HepG2 (cell line): Measurements from ENCODE around the gene SSNA1. TPM values are rescaled to one million over a fixed set of nuclear protein-coding genes. Genes with fewer than 3 reads are reported as not detected.

Experiments used
- ARNTL ChIP-seq: sonication (generic); formaldehyde crosslinking; IDR thresholded peaks from 2 replicates; pipeline ENCODE4 v1.4.0; 2020; ENCODE audit warnings: mild to moderate bottlenecking, missing genetic modification reagents
- ATF7-NPFF ChIP-seq: sonication (generic); formaldehyde crosslinking; IDR thresholded peaks from 2 replicates; pipeline ENCODE4 v1.8.1; 2023; ENCODE audit warnings: mild to moderate bottlenecking, low read depth, missing genetic modification reagents, moderate library complexity
- CBX1 ChIP-seq: IDR thresholded peaks from one replicate; pipeline ENCODE4 v1.6.1; 2016; ENCODE audit warnings: antibody characterized with exemption, low read depth
- DR1 ChIP-seq: sonication (generic); formaldehyde crosslinking; IDR thresholded peaks from 2 replicates; pipeline ENCODE4 v1.8.0; 2021; ENCODE audit warnings: mild to moderate bottlenecking, missing genetic modification reagents, inconsistent platforms
- ELF3 ChIP-seq: IDR thresholded peaks from 2 replicates; pipeline ENCODE4 v1.6.1; 2016; ENCODE audit warnings: missing genetic modification reagents, missing compliant biosample characterization
- FOXA1 ChIP-seq, 2 experiments: fragments of 450-650 bp in 1 of 2; sonication (generic) in 1 of 2; formaldehyde crosslinking in 1 of 2; IDR thresholded peaks; 2 replicates each; pipeline versions ENCODE4 v1.4.0 to v1.6.1; 2016 to 2020; ENCODE audit warnings: missing genetic modification reagents in 1 of 2
- HNF4G ChIP-seq, 2 experiments: sonication (generic) in 1 of 2; formaldehyde crosslinking in 1 of 2; IDR thresholded peaks; 2 replicates each; pipeline versions ENCODE4 v1.4.0 to v1.6.1; 2011 to 2020; ENCODE audit warnings: borderline replicate concordance in 2 of 2, low read depth in 2 of 2, mild to moderate bottlenecking in 2 of 2, low read length in 1 of 2, missing genetic modification reagents in 1 of 2, moderate library complexity in 1 of 2
- KLF15 ChIP-seq: sonication (generic); formaldehyde crosslinking; IDR thresholded peaks from 2 replicates; pipeline ENCODE4 v1.8.1; 2023; ENCODE audit warnings: borderline replicate concordance, mild to moderate bottlenecking, inconsistent platforms, missing genetic modification reagents, mixed read lengths
- SMAD3 ChIP-seq: sonication (generic); formaldehyde crosslinking; IDR thresholded peaks from 2 replicates; pipeline ENCODE4 v1.4.0; 2020; ENCODE audit warnings: missing genetic modification reagents
- SP2 ChIP-seq: sonication (generic); formaldehyde crosslinking; IDR thresholded peaks from 2 replicates; pipeline ENCODE4 v1.5.1; 2020; ENCODE audit warnings: mild to moderate bottlenecking, missing genetic modification reagents
- SRY ChIP-seq: sonication (generic); formaldehyde crosslinking; IDR thresholded peaks from 2 replicates; pipeline ENCODE4 v1.8.0; 2022; ENCODE audit warnings: mild to moderate bottlenecking, missing genetic modification reagents
- THAP11 ChIP-seq: IDR thresholded peaks from 2 replicates; pipeline ENCODE4 v1.6.1; 2016; ENCODE audit warnings: missing biosample characterization, missing genetic modification reagents
- TP53 ChIP-seq: sonication (generic); formaldehyde crosslinking; conservative IDR thresholded peaks from 2 replicates; pipeline ENCODE4 v1.4.0; 2020; ENCODE audit warnings: missing genetic modification reagents
- XRCC5 ChIP-seq: fragments of 200-400 bp; formaldehyde crosslinking; optimal IDR thresholded peaks from 2 replicates; pipeline ENCODE3; 2017; ENCODE audit warnings: mild to moderate bottlenecking, low read length
- ZNF124 ChIP-seq: sonication (generic); formaldehyde crosslinking; IDR thresholded peaks from 2 replicates; pipeline ENCODE4 v1.4.0; 2020; ENCODE audit warnings: missing genetic modification reagents
- ZNF567 ChIP-seq: sonication (generic); formaldehyde crosslinking; IDR thresholded peaks from 2 replicates; pipeline ENCODE4 v1.8.1; 2023; ENCODE audit warnings: mild to moderate bottlenecking, missing genetic modification reagents, borderline replicate concordance
- ZNF616 ChIP-seq: sonication (generic); formaldehyde crosslinking; IDR thresholded peaks from 2 replicates; pipeline ENCODE4 v1.5.0; 2020; ENCODE audit warnings: low read depth, mild to moderate bottlenecking, missing genetic modification reagents
- ZNF766 ChIP-seq: sonication (generic); formaldehyde crosslinking; IDR thresholded peaks from 2 replicates; pipeline ENCODE4 v1.5.0; 2020; ENCODE audit warnings: missing genetic modification reagents, borderline replicate concordance
- polyA plus RNA-seq, 8 experiments: library from polyadenylated mRNA; depleted of rRNA in 3 of 8; stranded (reverse) in 7 of 8; unstranded in 1 of 8; fragments of >200 nt; fragmentation: Illumina TruSeq in 4 of 8; extraction: Trizol in 4 of 8; gene quantifications; 2 replicates each; pipeline versions ENCODE4 v1.2.1 to v1.2.3, GENCODE V29; 2011 to 2016; ENCODE audit warnings: low read depth in 4 of 8, missing spikeins in 1 of 8, mixed read lengths in 1 of 8; ENCODE audit not compliant: insufficient read depth in 1 of 8
- total RNA-seq, 5 experiments: library from RNA; depleted of rRNA; stranded (reverse); fragments of >200 nt; fragmentation: Illumina TruSeq; extraction: Trizol; gene quantifications; 2 replicates each; pipeline ENCODE4 v1.2.3, GENCODE V29; 2016; ENCODE audit warnings: low read depth in 1 of 5
- TF ChIP-seq, protein P1 (sequence below): sonication (generic); formaldehyde crosslinking; IDR thresholded peaks from 2 replicates; pipeline ENCODE4 v1.5.0; 2020; ENCODE audit warnings: missing genetic modification reagents
- TF ChIP-seq, protein P2 (sequence below): sonication (generic); formaldehyde crosslinking; conservative IDR thresholded peaks from 2 replicates; pipeline ENCODE4 v1.4.0; 2020; ENCODE audit warnings: missing genetic modification reagents
- TF ChIP-seq, protein P3 (sequence below): sonication (generic); formaldehyde crosslinking; IDR thresholded peaks from 2 replicates; pipeline ENCODE4 v1.9.0; 2021; ENCODE audit warnings: missing genetic modification reagents, borderline replicate concordance
- TF ChIP-seq, protein P4 (sequence below): sonication (generic); formaldehyde crosslinking; IDR thresholded peaks from 2 replicates; pipeline ENCODE4 v1.4.0; 2020; ENCODE audit warnings: missing genetic modification reagents

SSNA1 gene
- total and polyA plus RNA-seq, 2 of the 13 experiments (the other 11 are each of a cell fraction or from before 2014, with no cell fraction given): 35.9 to 49.4 TPM

DNA sequence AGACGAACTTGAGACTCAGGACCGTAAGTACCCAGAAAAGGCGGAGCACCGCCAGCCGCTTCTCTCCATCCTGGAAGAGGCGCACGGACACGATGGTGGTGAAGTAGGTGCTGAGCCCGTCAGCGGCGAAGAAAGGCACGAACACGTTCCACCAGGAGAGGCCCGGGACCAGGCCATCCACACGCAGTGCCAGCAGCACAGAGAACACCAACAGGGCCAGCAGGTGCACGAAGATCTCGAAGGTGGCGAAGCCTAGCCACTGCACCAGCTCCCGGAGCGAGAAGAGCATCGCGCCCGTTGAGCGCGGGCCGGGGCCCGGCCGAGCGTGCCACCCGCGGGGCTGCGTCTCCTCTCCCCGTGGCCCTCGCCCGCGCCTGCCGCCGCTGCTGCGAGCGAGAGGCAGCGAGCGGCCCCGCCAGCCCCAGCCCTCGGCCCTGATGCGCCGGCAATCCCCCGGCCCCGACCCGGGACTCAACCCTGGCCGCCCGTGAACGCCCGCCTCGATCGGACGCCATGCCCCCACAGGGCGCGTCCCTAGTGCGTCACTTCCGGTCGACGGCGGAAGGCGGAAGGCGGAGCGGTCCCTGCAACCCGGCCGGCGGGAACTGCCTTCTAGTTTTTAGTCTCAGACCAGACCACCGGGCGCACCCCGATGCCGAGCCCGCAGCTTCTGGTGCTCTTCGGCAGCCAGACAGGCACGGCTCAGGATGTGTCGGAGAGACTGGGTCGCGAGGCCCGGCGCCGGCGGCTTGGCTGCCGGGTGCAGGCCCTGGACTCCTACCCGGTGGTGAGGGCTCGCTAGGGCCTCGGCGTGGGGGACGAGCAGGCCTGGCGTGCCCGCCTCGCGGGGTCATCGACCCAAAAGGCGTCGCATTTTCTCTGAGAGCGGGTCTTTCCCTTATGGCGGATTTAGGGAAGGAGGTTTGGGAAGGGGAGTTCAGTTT, 16.9 kb downstream of the SSNA1 start, which contains the start of the genes NDOR1 and TMEM203 (continued):
- TF ChIP-seq, protein P1, sequence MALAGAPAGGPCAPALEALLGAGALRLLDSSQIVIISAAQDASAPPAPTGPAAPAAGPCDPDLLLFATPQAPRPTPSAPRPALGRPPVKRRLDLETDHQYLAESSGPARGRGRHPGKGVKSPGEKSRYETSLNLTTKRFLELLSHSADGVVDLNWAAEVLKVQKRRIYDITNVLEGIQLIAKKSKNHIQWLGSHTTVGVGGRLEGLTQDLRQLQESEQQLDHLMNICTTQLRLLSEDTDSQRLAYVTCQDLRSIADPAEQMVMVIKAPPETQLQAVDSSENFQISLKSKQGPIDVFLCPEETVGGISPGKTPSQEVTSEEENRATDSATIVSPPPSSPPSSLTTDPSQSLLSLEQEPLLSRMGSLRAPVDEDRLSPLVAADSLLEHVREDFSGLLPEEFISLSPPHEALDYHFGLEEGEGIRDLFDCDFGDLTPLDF (CRISPR knock-in tag): peak; percentile 89
- TF ChIP-seq ZNF567 (CRISPR knock-in tag) (no peak; the same call in 1 of the 2 replicates), HNF4G (IDR thresholded peaks at IDR 0.05; ENCODE audit: borderline replicate concordance, low read depth, low read length) (peak; percentile 50; the same call in 1 of the 2 replicates), HNF4G (CRISPR knock-in tag; IDR thresholded peaks at IDR 0.05; ENCODE audit: borderline replicate concordance, low read depth) (0 out of 2 replicates have a peak, but pooled peaks have one; percentile 29), THAP11 (peak; percentile 93), FOXA1 (IDR thresholded peaks at IDR 0.05) (no peak), FOXA1 (CRISPR knock-in tag; IDR thresholded peaks at IDR 0.05) (peak; percentile 28; the same call in 1 of the 2 replicates), ZNF766 (CRISPR knock-in tag) (peak; percentile 61; the same call in 1 of the 2 replicates), SRY (CRISPR knock-in tag) (no peak; the same call in 1 of the 2 replicates), XRCC5 (no peak), SMAD3 (0 out of 2 replicates have a peak, but pooled peaks have one; percentile 72), CBX1 (no peak), ELF3 (CRISPR knock-in tag) (peak; percentile 81), ATF7-NPFF (CRISPR knock-in tag) (peak; percentile 71; the same call in 1 of the 2 replicates), ZNF616 (CRISPR knock-in tag) (no peak), TP53 (CRISPR knock-in tag) (no peak), ZNF124 (peak; percentile 63; the same call in 1 of the 2 replicates), KLF15 (CRISPR knock-in tag) (no peak), SP2 (CRISPR knock-in tag) (peak; percentile 82), ARNTL (CRISPR knock-in tag) (no peak), DR1 (CRISPR knock-in tag) (peak; percentile 77)
- TF ChIP-seq, protein P2, sequence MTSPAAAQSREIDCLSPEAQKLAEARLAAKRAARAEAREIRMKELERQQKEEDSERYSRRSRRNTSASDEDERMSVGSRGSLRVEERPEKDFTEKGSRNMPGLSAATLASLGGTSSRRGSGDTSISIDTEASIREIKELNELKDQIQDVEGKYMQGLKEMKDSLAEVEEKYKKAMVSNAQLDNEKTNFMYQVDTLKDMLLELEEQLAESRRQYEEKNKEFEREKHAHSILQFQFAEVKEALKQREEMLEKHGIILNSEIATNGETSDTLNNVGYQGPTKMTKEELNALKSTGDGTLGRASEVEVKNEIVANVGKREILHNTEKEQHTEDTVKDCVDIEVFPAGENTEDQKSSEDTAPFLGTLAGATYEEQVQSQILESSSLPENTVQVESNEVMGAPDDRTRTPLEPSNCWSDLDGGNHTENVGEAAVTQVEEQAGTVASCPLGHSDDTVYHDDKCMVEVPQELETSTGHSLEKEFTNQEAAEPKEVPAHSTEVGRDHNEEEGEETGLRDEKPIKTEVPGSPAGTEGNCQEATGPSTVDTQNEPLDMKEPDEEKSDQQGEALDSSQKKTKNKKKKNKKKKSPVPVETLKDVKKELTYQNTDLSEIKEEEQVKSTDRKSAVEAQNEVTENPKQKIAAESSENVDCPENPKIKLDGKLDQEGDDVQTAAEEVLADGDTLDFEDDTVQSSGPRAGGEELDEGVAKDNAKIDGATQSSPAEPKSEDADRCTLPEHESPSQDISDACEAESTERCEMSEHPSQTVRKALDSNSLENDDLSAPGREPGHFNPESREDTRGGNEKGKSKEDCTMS (CRISPR knock-in tag): no peak
- TF ChIP-seq, protein P3, sequence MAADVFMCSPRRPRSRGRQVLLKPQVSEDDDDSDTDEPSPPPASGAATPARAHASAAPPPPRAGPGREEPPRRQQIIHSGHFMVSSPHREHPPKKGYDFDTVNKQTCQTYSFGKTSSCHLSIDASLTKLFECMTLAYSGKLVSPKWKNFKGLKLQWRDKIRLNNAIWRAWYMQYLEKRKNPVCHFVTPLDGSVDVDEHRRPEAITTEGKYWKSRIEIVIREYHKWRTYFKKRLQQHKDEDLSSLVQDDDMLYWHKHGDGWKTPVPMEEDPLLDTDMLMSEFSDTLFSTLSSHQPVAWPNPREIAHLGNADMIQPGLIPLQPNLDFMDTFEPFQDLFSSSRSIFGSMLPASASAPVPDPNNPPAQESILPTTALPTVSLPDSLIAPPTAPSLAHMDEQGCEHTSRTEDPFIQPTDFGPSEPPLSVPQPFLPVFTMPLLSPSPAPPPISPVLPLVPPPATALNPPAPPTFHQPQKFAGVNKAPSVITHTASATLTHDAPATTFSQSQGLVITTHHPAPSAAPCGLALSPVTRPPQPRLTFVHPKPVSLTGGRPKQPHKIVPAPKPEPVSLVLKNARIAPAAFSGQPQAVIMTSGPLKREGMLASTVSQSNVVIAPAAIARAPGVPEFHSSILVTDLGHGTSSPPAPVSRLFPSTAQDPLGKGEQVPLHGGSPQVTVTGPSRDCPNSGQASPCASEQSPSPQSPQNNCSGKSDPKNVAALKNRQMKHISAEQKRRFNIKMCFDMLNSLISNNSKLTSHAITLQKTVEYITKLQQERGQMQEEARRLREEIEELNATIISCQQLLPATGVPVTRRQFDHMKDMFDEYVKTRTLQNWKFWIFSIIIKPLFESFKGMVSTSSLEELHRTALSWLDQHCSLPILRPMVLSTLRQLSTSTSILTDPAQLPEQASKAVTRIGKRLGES (CRISPR knock-in tag): no peak
- TF ChIP-seq, protein P4, sequence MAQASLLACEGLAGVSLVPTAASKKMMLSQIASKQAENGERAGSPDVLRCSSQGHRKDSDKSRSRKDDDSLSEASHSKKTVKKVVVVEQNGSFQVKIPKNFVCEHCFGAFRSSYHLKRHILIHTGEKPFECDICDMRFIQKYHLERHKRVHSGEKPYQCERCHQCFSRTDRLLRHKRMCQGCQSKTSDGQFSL (CRISPR knock-in tag): no peak; the same call in 1 of the 2 replicates
